AG09319 (cell line): Measurements from ENCODE around the gene STUB1.

ENCODE experiments used
- DNase-seq: peaks from one replicate; pipeline ENCODE4 v3.0.0-alpha.2; 2010; ENCODE audit warnings: low read depth; ENCODE audit errors: extremely low read depth
- TF ChIP-seq, protein P1 (sequence below): IDR thresholded peaks from 2 replicates; pipeline ENCODE4 v1.5.1; 2011; ENCODE audit warnings: low read depth, mild to moderate bottlenecking, inconsistent platforms, low read length, moderate library complexity

Gene STUB1

DNA sequence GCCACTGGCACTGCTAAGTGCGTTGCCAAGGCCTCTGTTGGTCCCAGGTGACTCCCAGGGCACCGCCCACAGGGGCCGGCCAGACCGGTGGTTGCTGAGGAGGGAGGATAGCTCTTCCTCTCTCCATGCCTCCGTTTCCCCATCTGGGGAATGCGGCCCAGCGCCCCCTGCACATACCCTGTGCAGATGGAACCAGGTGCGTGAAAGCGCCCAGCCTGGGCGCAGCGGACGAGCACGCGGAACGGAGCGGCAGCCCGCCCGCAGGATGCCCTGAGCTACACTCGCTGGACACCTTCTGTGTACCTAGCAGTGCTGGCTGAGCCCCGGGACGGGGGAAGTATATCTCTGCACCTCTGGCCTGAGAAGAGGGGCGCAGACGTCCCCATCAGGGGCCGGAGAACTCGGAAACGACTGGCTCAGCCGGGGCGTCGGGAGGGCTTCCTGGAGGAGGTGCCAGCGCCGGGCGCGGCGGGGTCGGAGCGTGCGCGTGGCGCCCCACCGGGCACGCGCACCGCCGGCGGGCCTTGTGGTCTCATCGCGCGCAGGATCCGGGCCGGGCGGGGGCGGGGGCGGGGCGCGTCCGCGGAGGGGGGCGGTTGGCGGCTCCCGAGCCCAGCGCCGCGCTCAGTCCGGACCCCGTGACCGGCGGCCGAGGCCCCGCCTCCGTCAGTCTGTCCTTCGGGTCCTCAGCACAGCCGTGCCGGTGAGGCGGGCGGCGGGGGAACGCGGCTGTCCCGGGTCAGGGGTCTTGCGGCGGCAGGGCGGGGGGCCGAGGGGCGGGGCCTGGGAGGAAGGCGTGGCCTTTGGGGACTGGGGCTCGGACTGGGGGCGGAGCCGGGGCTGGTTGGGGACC lies 46.5 kb downstream of the STUB1 start, which contains the start of the genes CCDC78 and HAGHL:
Gene CCDC78 (minus strand): TSS at position 6 of the 853 bp plus-strand sequence. CDS start 76 bp downstream, outside the sequence.
Gene HAGHL (plus strand): TSS at position 669 of the 853 bp plus-strand sequence. CDS start 404 bp downstream, outside the sequence.
- TF ChIP-seq, protein P1, sequence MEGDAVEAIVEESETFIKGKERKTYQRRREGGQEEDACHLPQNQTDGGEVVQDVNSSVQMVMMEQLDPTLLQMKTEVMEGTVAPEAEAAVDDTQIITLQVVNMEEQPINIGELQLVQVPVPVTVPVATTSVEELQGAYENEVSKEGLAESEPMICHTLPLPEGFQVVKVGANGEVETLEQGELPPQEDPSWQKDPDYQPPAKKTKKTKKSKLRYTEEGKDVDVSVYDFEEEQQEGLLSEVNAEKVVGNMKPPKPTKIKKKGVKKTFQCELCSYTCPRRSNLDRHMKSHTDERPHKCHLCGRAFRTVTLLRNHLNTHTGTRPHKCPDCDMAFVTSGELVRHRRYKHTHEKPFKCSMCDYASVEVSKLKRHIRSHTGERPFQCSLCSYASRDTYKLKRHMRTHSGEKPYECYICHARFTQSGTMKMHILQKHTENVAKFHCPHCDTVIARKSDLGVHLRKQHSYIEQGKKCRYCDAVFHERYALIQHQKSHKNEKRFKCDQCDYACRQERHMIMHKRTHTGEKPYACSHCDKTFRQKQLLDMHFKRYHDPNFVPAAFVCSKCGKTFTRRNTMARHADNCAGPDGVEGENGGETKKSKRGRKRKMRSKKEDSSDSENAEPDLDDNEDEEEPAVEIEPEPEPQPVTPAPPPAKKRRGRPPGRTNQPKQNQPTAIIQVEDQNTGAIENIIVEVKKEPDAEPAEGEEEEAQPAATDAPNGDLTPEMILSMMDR = no peak
- DNase-seq = no peak

DNA sequence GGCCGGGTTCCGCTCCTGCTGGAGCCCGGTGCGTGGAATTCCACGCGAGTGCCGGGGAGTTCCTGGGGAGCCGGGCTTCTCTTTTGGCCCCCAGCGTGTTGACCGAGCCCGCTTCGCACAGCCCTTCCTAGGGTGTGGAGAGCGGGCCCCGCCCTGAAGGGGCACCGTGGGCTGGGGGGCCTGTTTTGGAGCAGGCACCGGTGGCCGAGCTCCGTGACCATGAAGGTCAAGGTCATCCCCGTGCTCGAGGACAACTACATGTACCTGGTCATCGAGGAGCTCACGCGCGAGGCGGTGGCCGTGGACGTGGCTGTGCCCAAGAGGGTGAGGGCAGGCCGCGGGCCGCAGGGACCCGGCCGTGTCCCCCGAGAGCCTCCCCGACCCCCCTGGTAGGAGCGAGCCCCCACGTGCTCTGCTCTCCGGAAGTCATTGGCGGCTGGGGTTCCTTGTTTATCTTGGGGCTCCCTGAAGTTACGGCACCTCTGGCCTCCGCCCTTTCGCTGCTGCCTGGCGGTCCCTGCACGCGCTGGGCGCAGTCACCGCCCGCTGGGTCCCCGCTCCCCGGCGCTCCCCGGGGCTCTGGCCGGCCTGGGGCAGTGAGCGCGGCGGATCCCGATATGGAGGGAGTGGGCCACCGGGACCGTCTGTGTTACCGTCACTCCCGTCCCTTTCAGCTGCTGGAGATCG lies 47.2 kb downstream of the STUB1 start:
- TF ChIP-seq, protein P1 = no peak
- DNase-seq = no peak

DNA sequence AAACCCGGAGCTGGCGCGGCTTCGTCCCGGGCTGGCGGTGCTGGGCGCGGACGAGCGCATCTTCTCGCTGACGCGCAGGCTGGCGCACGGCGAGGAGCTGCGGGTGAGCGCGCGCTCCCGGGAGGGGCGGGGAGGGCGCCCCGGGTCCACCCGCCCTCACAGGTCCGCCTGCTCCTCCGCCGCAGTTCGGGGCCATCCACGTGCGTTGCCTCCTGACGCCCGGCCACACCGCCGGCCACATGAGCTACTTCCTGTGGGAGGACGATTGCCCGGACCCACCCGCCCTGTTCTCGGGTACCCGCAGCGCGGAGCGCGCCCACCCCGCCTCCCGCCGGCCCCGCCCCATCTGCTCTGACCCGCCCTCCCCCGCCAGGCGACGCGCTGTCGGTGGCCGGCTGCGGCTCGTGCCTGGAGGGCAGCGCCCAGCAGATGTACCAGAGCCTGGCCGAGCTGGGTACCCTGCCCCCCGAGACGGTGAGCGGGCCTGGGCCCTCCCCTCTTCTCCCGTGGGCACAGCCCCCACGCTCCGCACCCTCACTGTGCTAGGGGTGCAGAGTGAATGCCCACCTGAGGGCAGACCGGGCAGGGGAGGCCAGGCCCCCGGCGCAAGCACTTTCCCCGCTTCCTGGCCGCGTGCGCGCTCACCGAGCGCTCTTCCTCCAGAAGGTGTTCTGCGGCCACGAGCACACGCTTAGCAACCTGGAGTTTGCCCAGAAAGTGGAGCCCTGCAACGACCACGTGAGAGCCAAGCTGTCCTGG lies 48.1 kb downstream of the STUB1 start:
- TF ChIP-seq, protein P1 = no peak
- DNase-seq = no peak

DNA sequence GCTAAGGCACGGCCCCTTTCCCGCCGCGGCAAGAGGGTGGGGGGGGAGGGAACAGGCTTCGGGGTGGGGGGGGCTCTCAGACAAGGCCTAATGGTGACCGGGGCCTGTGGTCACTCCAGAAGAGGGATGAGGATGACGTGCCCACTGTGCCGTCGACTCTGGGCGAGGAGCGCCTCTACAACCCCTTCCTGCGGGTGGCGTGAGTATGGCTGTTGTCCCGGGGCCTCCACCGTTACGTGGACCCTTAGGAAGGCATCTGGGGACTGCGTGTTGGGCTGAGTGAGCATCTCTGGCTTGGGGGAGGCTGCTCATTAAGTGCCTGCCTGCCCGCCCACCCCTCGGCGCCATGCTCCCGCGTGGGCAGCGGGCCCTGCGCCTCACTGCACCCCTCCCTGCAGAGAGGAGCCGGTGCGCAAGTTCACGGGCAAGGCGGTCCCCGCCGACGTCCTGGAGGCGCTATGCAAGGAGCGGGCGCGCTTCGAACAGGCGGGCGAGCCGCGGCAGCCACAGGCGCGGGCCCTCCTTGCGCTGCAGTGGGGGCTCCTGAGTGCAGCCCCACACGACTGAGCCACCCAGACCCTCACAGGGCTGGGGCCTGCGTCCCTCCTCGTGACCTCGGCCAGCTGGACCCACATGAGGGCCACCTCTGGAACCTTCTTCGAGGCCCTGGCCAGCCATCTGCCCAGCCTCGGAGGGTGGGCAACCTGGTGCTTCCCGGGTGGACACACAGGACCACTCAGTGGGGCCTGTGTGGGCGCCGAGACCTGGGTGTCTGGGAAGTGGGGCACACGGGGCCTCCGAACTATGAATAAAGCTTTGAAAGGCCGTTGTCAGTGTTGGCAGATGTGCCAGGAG lies 48.9 kb downstream of the STUB1 start:
- TF ChIP-seq, protein P1 = no peak
- DNase-seq = no peak

DNA sequence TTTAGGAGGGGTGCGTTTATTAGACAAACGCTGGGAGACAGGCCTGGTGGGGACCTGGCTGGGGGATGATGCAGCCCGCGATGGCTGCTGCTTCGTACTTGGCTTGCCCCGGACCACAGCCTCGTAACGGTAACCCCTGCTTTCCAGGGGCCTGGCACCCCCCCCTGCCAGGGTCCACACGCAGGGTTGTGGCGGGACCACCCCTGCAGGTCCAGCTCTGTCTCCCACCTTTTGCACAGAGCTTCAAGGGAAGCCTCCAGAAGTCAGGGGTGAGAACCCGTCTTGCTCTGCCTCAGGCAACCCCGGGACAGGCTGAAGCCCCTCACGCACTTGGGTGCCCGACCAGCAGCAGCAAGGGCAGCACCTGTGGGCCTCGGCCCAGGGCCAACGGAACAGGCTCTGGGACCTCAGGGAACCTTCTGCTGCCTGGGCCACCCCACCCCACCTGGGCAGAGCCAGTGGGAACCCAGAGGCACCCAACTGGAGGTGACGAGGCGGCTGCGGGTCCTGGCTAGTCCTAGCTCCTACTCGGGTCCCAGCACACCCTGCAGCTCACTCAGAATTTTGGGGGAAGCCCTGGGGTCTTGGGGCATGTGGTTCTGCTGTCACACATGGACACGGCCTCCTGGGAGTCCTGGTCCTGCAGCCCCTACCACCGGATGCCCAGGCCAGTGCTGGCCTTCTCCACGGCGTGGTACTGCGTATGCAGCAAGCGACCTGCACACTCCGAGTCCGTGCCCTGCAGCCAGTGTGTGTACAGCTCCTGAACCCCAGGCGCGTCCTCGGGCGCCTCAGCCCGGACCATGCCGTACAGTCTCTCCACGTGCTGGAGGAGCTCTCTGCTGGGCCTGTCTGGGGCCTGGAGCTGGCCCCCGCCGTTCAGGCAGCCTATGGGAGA lies 49.8 kb downstream of the STUB1 start:
- DNase-seq = no peak
- TF ChIP-seq, protein P1 = no peak
